GM19467 (cell line): Measurements from ENCODE around the gene CYP2A13.
A peak's percentile ranks its signal among the peaks of the same experiment; 100 is the strongest.
"Not testable (repeated sequence)": the region's sequence is repeated elsewhere in the genome, so short reads cannot be mapped to it uniquely, and the experiment has no call there.

ENCODE experiments used
- ATAC-seq: cut with Tn5 transposase; IDR thresholded peaks from one replicate; pipeline ENCODE4 v1.9.1; 2021; ENCODE audit warnings: mild to moderate bottlenecking, moderate library complexity; ENCODE audit not compliant: unreplicated experiment

CYP2A13 gene

DNA sequence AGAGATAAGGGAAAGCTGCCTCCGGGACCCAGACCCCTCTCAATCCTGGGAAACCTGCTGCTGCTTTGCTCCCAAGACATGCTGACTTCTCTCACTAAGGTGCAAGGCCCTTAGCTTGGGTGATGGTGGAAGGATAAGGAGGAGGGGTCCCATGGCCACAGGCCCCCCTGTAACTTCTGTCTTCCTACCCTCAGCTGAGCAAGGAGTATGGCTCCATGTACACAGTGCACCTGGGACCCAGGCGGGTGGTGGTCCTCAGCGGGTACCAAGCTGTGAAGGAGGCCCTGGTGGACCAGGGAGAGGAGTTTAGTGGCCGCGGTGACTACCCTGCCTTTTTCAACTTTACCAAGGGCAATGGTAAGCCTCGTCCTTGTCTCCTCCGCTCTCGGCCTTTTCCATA is 28.0 kb downstream of the CYP2A13 start:
- no peak for ATAC-seq

DNA sequence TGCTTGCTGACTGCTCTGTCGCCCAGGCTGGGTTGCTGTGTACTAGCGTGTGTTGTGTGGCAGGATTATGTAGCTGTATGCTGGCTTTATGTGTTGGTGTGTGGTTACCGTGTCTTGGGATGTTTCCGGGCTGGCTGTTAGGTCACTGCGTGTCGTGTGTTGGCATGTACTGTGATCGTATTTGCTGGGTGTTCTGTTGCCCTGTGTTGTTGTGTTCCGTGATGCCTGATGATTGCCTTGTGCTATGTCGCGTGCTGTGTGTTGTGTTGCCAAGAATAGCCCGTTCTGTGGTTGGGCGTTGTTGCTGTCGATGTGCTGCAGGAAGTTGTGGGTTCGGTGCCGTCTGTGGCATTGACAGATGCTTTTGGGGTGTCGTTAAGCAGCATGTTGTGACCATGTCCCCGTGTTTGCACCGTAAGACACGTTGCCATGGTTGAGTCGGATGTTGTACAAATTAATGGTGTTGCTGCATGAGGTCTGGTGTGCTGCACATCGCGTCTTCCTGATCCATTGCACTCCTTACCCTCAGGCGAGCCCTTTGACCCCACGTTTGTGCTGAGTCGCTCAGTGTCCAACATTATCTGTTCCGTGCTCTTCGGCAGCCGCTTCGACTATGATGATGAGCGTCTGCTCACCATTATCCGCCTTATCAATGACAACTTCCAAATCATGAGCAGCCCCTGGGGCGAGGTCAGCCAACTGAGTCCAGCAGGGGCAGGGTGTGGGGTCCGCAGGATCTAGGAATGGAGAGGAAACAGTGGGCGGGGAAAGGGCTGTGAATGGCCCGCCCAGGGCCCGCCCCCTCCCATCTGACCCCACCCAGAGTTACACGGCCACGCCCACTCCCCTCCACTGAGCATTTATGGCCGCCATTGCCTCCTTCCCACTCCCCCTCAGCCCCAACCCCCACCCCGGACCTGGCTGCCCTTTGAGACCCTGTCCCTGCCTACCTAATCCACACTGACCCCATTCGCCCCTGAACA is 33.0 kb downstream of the CYP2A13 start:
- not testable (repeated sequence) for ATAC-seq

DNA sequence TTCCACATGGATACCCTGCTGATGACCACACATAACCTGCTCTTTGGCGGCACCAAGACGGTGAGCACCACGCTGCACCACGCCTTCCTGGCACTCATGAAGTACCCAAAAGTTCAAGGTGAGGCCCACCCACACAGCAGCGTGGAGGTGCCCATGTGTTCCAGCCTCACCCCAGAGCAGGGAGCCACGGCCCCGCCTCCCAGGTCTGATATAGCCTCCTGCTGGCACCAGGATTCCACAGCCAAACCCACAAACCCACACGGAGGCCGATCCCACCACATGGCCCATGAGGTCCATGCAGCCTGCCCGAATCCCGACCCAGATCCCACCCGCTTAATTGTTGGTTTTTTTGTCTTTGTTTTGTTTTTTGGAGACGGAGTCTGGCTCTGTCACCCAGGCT is 34.6 kb downstream of the CYP2A13 start:
- ATAC-seq = not testable (repeated sequence)

DNA sequence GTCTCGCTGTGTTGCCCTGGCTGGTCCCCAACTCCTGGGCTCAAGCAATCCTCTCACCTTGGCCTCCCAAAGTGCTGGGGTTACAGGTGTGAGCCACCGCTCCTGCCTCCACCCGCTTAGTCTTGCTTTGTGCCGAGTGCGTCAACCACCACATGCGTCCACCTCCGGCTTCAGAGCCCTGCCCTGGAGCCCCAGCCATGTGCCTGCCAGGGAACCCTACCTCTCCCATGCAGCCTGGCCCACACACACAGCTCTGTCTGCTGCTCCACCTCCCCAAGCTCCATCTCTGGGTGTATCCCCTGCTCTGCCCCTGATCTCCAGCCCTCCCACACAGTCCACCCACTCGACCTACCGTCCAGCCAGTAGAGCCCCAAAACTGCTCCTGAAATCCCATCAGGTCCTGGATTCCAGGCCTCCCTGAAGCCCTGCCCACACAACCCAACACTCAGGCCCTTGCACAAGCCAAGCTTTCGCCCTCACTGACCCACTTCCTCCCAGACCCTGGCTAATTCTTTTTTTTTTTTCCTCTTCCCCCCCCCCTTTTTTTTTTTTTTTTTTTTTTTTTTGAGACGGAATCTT is 35.6 kb downstream of the CYP2A13 start:
- no peak for ATAC-seq

DNA sequence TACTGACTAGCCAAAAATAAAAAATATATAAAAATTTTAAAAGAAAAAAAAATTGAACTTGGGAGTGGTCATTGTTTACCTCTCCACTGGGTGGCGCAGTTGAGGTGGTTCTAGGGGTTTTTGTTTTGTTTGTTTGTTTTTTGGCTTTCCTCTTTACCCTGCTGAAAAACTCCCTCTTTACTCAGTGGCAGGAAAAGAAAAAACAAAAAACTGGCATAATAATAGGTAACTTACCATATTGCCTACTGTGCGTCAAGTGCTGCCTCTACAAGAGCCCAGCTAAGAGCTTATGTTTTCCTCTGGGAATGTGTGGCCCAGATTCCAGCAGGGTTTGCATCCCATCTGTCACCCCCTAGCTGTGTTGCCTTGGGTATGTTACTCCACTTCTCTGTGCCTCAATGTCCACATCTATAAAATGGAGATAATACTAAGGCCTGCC is 38.5 kb downstream of the CYP2A13 start:
- ATAC-seq = not testable (repeated sequence)

DNA sequence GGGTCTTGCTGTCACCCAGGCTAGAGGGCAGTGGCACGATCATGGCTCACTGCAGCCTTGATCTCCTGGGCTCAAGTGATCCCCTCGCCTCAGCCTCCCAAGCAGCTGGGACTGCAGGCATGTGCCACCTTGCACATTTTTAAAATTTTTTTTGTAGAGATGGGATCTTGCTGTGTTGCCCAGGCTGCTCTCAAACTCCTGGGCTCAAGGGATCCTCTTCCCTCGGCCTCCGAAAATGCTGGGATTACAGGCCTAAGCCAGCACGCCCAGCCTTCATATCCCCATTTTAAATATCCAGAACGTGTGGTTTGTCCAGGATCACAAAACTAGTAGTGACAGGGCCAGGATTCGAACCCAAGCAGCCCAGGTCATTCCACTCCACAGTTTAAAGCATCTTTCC is 39.1 kb downstream of the CYP2A13 start:
- not testable (repeated sequence) for ATAC-seq

DNA sequence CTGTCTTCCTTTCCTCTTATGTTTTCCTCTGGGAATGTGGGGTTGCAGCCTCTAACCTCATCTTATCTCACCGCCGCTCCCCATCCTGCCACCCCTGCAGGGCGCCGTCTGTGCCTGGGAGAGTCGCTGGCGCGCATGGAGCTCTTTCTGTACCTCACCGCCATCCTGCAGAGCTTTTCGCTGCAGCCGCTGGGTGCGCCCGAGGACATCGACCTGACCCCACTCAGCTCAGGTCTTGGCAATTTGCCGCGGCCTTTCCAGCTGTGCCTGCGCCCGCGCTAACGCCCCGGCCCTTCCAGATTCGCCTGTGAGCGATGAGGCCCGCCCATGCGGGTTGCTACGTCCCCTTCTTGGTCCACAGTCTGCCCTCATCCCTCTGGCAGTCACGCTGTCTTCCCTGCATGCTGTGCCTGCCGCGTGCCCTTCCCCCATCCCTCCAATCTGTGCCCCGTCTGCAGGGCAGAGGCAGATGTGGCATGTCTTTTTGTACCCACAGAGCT is 39.6 kb downstream of the CYP2A13 start:
- not testable (repeated sequence) for ATAC-seq

DNA sequence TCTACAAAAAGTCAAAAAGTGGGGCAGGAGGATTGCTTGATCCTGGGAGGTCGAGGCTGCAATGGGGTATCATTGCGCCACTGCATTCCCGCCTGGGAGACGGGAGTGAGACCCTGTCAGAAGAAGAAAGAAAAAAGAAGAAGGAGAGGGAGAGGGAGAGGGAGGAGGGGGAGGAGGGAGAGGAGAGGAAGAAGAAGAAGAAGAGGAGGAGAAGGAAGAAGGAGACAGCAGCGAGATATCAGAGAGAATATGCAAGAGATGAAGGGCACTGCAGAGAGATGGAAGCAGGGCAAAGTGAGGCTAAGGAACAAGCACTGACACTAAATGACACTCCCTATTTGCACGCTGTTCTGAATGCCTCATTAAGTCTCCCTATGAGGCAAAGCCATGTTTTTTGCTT is 40.4 kb downstream of the CYP2A13 start:
- no peak for ATAC-seq

DNA sequence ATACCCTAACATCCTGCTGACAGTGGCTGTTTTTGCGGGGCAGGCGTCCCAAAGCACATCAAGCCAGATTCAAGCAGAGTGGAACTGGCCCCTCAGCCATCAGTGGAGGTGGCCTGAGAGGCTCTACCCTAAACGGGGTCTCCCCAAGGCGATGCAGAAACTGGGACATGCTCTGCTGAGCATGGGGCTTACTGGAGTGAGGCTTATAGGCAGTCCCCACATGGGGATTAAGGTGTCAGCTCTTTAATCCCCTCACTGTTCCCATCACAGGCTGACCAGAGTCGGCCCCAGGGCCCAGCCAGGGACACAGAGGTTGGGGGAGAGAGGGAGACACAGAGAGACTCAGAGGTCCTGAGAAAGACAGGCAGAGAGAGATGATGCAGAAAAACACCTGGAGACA is 42.9 kb downstream of the CYP2A13 start:
- no peak for ATAC-seq

DNA sequence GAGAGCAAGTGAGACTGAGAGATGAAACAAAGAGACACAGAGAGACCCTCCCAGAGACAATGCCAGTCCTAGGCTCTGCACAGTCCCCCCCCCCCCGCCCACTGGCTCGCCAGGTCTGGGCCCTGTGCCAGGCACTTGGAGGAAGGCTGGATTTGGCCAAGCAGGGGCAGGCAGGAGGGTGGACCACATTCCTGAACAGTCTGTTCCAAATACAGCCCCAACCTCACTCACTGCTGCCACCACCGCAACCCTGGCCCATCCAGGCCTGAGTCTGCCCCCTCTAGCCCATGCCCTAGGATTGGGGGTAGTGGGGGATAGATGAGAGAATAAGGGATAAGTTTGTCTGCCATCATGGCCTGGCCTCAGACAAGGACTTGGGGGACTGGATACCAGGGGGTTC is 45.0 kb downstream of the CYP2A13 start:
- ATAC-seq = no peak

DNA sequence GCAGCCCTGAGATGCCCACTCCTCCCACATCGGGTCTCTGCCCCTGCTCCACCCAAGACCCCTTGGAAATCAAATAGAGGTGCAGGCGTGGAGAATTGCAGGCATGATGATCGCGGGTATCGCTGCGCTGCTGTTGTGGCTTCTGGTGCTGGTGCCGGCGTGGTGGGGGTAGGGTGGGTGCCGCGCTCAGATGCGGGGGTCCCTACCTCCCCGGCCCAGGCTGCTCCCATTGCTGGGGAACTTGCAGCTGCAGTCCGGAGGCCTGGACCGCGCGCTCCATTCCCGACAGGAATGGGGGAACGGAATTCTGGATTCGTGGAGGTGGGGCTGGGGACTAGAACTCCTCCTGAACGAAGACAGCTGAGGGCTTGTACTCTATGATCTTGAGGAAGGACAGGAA is 46.4 kb downstream of the CYP2A13 start:
- no peak for ATAC-seq

DNA sequence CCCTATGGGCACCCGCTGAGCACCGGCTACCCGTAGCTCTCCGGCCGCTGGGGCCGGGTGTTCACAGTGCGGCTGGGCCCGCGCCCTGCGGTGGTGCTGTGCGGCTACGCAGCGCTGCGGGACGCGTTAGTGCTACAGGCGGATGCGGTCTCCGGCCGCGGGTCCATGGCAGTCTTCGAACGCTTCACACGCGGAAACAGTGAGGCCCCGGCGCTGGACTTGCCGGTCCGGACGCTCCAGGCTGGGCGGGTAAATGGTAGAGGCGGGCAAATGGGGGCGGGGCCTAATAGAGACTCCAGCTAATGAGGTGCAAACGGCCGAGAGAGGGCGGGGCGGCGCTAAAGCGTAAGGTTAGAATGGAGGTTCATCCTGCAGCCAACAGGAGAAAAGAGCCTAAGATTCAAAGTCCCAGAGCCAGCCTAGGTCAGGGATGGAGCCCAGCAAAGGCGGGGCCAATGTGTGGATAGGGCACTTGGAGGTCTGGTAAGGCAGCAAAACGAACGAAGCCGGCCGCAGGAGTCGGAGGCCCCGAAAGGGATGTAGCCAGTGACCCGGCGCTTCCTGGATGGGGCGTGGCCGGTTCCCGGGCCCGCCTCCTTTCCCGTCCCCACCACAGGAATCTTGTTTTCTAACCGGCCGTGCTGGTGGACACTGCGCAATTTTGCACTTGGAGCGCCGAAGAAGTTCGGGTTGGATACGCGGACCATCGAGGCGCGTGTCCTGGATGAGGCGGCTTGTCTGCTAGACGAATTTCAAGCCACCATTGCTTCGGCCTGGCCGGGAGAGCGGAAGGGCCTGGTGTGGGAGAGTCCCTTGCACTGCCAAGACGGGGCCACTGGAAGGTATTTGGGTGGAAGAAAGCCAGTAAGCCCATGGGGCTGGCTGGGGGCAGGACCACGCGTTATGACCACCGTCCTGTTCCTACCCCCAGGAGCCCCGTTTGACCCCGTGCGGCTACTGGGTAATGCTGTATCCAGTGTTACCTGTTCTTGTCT is 47.4 kb downstream of the CYP2A13 start:
- ATAC-seq = peak; percentile 53

DNA sequence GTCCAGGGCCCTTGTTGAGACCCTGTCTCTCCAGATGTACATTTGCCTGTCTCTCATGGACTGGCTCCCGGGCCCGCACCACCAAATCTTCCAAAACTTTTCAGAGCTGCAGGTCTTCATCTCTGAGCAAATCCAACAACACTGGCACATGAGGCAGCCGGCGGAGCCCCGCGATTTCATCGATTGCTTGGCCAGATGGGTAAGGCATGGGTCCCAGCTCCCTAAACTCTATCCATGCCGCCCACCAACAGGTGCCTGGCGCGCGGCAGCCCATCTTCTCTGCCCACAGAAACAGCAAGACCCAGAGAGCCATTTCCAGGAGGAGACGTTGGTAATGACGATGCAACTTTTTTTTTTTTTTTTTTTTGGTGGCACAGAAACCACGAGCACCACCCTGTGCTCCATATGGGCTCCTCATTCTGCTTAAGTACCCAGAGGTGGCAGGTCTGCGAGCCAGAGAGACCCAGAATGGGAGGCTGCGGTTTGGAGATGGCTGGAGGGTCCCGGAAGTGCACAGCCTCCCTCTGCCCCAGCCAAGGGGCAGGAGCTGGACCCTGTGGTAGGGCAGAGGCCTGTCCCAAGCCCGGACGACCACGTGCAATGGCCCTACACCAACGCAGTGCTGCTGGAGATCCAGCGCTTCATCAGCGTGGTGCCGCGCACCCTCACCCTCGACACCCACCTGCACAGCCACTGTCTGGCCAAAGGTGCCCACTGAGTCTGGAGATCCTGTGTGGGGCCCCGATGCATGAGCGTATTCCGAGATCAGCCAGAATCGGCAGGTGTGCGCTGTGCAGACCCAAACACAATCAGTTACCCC is 48.6 kb downstream of the CYP2A13 start:
- ATAC-seq = no peak

DNA sequence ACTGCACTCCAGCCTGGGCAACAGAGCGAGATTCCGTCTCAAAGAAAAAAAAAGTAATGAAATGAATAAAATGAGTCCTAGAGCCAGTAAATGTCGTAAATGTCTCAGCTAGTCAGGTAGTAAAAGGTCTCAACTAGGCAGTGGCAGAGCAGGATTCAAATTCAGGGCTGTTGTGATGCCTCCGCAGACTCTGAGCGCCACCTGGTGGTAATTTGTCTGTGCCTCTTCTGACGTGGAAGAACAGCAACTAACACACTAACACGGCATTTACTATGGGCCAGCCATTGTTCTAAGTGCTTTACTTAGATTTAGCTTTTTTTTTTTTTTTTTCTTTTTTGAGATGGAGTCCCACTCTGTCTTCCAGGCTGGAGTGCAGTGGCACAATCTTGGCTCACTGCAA is 56.2 kb downstream of the CYP2A13 start:
- ATAC-seq = no peak
